Measurements from ENCODE around the gene NOTCH2.

The NOTCH2 gene

DNA sequence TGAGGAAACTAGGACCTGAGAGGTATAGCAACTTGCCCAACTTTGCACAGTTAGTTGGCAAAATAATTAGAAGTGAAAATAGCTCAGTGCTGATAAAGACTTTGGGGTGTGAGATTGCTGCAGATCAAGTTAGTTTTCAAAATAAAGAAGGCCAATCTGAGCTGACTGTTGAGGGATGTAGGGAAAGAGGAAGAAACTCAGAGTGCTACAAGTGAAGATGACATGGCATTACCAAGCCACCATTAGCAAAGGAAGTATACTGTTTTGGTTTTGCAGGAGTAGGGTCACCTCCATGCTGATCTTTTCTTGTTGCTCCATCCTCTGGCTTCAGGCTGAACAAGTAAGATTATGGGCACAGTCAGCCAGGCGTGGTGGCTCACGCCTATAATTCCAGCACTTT is 94.5 kb downstream of the NOTCH2 start:
- DNase-seq (ENCODE audit: low read depth in 3 of 3) = no peak

DNA sequence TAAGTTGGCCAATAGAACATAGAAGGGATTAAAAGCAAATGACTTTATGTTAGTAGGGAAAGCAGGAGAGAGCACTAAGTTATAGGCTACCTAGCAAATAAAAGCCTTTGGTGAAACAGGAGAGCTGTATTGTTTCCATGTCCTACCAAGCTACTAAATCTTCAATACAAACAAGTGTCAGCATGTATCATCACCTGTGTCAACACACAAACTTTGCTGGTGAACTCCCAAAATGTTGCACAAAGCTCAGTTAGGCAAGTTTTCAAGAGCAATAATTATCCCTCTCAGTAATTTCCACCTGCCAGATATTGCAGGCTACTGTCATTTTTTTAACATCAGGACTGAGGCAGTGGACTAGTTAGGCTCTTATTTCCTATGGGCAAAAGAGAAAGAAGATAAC is 95.4 kb downstream of the NOTCH2 start:
- no peak for DNase-seq (ENCODE audit: low read depth in 3 of 3)

DNA sequence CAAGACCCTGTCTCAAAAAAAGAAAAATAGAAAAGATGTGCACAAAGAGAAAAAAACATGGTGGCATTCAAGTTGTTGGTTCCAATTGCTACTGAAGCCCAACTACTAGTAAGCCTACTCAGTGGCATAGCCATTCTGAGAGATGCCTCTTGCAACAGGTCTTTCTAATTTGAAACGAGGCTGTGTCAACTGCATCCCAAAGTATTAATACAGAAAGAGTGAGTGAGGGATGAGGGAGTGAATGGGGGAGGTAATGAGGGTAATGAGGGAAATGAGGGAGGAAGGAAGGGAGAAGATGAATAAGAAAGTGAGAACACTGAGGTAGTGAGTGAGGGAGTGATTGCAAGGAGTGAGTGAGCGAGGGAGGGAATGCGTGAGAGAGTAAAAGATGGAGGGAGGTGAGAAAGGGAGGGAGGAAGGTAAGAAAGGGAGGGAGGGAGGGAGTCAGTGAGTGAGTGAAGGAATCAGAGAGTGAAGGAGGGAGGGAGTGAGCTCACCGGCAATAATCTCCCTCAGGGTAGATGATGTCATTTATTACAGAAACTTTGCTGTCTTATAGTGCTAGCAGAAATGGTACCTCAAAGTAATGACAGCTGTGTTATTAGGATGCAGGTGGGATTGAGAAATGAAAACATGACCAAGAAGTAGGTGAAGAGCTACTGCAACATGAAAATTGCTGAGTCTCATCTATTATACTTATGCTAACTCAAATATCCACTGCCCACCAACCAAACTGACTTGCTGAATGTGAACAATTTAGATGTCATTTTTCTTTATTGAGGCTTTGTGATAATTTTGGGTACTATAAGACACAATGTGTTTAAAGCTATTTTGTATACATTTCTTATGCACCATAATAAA is 97.5 kb downstream of the NOTCH2 start:
- DNase-seq (ENCODE audit: low read depth in 3 of 3) = no peak

DNA sequence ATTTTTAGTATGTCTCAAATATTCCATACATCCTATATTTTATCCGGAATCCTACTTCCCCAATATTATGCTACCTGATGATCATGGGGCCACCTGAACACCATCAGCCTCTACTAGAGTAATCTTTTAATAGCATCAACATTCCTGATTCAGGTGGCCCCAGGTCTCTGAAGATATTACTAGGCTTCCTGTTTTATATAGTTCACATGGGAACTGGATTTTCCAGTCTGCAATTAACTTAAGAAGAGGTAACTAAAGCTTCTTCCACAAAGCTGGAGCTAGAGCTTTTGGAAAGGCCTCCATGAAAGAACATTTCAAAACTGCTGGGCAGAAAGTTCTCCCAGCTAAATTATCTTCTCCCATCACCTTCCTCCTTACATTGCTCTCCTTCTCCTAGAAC is 100.9 kb downstream of the NOTCH2 start:
- no peak for DNase-seq (ENCODE audit: low read depth in 3 of 3)

DNA sequence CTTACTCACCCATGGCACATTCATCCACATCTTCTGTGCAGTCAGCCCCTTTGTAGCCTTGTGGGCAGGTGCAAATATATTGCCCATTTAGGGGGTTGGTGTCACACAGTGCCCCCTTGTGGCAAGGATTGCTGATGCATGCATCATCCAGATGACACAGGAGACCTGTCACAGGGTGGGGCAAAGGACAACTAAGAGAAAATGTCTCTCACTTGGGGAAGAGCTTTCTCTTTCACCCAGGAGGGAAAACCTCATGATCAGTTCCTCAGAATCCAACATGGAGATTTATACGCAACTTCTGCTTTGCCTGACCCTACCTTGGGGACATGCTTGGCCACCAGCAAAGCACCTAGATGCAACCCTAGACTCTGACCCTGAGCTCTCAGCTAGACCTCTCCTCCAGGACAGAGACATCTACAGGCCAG is 101.4 kb downstream of the NOTCH2 start:
- DNase-seq (ENCODE audit: low read depth in 3 of 3) = peak; percentile 55 to 76 (median 66)

DNA sequence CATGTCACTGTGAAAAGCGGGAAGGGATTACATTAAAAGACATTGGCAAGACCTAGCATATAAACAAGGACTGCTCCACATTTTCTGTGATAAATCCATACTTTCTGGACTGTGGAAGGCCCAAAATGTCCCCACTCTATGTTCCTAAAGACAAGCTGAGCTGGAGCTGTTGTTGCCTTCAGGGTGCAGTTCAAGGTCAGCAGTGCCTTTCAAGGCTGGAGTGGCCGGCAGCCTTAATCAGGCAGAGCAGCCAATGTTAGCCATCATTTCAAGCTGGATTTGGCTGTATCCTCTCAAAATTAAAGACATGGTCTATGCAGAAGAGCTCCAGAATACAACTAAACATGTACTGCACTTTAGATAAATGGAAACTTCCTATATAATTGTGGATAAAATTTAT is 102.8 kb downstream of the NOTCH2 start:
- no peak for DNase-seq (ENCODE audit: low read depth in 3 of 3)

DNA sequence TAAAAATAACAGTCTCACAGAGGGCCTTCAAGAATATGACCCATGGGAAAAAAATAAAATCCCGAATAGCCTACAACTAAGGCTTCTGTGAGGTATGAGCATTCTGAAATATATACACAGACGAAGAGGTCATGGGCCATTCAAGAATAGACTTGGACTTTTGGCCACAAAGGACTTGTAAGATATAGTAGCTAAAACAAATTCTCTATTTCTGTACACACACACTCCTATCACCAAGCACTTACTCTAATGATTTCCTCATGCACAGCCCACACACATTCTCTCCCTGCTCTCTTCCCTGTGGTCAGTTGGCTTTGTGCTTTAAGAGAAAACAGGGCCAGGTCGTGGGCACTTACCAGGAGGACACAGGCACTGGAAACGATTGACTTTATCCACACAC is 103.4 kb downstream of the NOTCH2 start:
- DNase-seq (ENCODE audit: low read depth in 3 of 3) = no peak

DNA sequence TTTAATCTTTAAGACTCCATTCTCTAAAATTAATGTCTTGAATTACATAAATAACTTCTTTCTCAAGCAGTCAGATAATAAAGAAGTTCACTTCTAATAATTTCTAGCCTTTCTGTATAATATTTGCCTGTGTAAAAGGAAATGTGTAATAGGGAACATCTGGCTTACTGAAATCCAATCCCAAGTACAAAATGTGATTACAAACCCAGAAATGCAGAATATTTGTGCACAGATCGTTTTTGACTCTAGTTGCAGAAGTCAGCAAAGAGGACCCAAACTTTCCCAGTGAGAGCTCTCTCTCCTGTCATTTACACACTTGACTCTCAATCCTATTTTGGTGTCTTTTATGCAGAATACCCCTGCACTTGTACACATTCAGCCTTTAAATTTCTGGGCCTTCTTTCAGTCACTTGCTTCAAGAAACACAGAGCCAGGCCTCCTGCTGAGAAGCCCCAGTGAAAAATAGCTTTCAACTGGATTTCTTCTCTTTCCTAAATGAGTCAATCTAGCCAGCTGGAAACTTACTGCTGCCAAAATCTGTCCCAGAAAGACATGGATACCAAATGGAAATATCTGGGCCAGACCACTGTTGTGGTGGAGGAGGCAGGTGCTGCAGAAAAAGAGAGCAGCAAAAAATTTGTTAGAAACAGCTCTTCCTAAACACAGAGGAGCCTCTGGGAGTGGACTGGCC is 104.6 kb downstream of the NOTCH2 start:
- DNase-seq (ENCODE audit: low read depth in 3 of 3) = no peak

DNA sequence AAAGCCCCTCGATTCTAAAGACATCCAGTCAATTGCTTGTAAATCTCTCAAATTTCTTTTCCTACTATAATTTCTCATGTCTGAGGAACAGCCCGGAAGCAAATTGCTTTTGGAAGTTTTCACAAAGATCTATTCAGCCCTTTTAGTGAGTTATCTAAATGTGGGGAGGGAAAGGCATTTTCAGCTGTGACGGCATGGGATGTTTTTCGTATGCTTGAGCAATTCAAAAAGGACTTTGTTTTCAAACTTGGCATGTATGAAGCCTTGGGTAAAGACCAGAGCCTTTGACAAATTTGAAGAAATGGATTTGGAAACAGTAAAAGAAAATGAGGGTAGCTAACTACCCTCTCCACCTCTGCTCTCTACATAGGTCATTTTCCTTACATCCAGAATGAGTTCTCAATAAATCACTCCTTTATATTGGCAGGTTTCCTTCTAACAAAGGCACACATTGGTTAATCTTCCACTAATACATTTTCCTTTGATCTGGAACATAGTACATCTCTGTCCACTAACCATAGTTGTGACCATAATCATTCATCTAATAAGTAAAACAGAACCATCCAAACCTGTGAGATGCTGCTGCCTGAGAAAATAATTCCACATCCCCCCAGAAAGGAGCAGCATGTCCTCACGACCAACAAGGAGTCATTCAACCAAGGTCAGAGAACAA is 107.0 kb downstream of the NOTCH2 start:
- no peak for DNase-seq (ENCODE audit: low read depth in 3 of 3)

DNA sequence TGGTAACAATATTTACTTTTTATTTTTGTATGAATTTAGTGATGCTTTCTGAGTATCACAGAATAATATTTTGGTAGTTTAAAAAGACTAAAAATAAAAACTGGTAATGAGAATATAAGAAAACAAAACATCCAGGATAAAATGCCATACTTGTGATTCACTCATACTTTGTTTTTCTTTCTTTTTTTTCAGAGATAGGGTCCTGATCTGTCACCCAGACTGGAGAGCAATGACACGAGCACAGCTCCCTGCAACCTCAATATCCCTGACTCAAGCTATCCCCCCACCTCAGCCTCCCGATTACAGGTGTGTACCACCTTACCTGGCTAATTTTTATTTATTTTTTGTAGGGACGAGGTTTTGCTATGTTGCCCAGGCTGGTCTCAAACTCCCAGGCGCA is 109.0 kb downstream of the NOTCH2 start:
- no peak for DNase-seq (ENCODE audit: low read depth in 3 of 3)

DNA sequence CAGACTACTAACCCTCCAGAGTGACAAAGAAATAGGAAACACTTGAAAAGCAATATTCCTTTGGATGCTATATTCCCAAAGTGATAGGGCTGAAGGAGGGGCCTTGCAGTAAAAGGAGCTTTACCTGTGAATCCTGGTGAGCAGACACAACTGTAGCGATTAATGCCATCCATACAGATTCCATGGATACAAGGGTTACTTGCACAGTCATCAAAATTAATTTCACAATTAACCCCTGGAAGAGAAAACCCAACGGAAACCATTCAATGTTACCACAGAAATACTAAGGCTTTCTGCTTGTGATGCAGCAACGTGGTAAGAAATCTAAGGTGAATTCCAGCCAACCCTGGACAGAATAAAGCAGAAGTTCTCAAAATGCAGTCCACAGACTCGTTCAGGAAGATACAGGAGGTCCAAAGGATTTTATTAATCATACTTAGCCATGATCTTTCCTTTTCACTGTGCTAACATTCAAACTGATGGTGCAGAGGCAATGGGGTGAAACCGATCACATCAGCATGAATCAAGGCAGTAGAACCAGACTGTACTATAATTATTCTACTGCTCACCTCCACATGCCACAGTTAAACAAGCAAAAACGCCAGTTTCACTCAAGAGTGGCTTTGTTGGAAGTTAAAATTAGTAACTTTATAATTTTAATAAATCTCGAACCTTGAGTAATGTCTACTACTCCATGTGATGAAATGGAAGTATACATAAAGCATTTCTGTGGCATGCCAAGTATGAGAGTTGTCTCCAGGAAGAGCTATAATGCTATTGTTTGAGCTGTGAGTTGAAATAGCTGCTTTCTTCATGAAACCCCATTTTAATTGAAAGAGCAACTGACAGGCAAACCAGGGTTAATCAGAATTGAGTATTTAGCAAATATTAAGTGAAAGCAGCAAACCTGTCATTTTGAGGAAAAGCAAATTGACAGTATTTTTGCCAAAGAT is 109.9 kb downstream of the NOTCH2 start:
- no peak for DNase-seq (ENCODE audit: low read depth in 3 of 3)

DNA sequence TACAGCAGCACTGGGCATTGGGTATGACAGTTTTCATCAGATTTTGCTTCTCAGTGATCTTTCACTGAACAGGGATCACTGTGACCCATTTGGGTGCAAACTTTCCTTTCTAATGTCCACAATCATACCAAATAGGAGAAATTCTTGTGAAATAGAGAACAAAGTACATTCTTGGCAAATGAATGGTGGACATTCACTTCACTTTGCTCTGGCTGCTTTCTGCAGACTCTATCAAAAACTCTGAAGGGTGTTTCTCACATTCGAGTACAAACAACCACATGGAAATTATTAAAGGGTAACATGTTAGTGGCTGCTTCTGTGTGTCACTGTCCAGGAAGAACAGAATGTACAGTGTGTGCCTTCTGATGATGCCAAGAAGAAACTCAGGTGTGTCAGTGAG is 111.2 kb downstream of the NOTCH2 start:
- no peak for DNase-seq (ENCODE audit: low read depth in 3 of 3)

DNA sequence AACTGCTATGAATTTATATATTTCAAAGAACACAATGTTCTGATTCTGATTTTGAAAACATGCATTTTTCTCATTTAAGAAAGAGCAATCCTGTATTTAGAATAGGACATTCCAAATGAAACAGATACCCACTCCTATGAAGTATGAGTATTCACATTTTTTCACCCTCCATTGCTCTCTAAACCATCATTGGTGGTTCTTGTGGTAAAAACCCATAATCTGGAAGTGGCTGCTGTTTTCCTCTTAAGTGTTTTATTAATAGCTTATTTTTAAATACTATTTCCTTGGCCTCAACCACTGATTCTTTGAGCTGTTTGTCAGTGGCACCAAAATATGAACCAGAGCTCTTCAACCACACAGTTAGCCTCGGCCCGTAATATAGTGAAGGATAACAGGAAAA is 113.2 kb downstream of the NOTCH2 start:
- DNase-seq (ENCODE audit: low read depth in 3 of 3) = no peak

DNA sequence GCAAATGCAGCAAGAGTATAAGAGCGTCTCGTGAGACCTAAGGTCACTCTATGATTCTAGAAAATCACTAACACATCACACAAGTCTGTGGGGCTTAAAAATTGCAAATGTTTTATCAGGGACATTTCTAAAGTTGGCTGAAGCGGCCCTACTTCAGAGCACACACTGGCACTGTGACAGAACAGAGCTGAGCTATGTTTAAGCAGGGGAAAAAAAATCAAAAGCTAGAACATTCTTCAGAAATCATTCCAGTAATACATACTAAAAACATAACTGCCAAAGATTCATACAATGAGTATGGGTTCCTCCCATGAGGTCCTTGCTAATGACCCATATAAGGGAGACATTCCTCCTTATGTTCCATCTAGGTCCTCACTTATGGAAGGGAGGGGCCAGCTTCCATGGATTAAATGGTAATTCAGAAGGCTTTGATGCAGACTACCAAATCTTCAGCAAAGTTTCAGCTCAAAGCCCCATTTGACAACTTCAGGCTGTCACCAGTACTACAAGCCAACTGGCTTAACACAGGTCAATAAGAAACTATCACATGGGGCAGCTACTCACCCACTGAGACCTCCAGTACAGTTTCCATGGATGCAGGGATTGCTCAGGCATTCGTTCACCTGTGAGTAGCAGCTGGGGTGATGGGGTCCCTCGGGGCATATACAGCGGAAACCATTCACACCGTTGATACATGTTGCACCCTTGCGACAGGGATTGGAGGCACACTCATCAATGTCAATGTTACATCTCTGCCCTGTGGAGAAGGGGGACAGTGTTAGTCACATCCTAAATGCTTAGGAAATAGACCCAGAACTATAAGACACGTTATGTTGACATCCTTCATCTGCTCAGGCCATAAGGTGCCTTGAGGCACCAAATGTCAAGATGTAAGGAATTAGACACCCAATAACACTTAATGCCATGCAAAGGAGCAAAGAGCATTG is 114.7 kb downstream of the NOTCH2 start:
- DNase-seq (ENCODE audit: low read depth in 3 of 3) = no peak

DNA sequence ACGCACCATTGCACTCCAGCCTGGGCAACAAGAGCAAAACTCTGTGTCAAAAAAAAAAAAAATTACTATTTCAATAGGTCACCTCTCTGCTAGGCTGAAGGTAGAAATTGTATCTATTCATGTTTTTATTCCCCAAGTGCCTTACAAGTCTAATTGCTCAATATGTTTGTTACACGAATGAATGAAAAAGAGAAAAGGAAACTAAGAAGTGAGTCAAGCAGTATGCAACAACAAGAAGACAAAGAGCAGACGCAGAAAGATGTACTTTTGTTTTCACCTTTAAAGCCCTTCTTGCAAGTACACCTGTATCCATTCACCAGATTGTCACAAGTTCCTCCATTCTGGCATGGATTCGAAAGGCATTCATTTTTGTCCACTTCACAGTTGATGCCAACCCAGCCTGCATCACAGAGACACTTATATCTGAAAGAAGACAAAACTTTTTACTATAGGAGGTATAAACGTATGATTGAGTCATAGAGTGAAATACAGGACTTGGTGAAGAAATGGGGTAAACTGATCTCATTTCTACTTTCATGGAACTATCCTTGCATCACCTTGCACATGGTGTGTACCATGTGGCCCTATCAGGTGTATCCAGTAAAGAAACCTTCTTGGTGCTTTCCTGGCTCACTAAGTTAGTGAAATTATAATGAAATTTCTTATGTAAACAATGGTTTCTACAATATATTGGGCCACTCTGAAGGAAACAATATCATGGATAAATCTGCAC is 116.0 kb downstream of the NOTCH2 start:
- no peak for DNase-seq (ENCODE audit: low read depth in 3 of 3)

DNA sequence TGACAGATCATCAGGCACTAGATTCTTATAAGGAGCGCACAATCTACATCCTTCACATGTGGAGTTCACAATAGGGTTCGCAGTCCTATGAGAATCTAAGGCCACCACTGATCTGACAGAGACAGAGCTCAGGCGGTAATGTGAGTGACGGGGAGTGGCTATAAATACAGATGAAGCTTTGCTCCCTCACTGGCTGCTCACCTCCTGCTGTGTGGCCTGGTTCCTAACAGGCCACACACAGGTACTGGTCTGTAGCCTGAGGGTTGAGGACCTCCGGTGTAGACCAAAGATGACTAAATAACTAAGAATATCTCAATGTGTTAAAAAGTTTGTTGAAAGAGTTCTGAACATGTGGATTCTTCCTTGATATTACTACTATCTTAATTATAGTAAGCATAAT is 117.0 kb downstream of the NOTCH2 start:
- no peak for DNase-seq (ENCODE audit: low read depth in 3 of 3)

DNA sequence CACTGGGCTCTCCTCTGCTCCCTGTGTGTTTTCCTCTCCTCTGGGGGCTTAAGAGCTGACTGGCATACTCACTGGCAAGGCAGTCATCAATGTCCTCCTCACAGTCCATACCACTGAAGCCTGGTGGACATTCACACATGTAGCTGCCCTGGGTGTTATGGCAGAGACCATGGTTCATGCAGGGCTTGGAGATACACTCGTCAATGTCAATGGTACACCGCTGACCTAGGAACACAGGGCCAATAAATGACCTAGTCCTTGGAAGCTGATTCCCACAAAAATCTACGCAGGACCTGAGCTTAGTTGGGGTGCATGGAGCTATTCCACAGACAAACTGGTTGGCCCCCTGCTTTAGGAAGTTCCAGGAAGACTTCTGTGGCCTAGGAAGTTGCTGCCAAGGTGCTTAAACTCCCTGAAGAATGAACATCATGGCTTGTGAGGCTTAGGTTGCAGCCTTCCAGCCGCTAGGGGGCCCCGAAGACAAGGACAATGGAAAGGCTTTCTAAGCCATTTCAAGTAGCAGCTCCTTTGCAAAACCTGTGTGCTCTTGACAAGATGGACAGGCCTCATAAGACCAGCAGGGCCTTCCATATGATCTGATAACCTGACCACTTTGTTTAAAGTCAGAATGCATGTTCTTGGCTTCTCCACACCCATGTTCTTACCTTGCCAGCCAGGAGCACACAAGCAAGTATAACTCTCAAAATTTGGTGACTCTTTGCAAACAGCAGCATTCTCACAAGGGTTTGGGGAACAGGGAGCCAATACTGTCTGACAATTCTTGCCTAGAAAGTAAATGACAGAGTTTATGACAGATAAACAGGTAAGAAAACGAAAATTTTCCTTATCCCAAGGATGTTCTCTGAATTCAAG is 120.9 kb downstream of the NOTCH2 start:
- DNase-seq (ENCODE audit: low read depth in 3 of 3) = peak; percentile 48 to 72 (median 64)

DNA sequence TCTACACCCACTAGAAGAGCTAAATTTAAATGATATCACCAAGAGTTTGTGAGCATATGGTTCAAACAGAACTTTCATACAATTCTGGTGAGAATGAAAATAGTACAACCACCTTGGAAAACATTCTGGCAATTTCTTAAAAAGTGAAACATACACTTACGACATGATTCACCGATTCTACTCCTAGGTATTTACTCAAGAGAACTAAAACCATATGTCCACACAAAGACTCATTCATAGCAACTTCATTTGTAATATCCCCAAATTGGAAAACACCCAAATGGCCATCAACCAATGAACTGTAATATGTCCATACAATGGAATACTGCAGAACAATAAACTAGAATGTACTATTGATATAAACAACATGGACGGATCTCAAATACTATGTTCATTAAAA is 122.0 kb downstream of the NOTCH2 start:
- no peak for DNase-seq (ENCODE audit: low read depth in 3 of 3)

DNA sequence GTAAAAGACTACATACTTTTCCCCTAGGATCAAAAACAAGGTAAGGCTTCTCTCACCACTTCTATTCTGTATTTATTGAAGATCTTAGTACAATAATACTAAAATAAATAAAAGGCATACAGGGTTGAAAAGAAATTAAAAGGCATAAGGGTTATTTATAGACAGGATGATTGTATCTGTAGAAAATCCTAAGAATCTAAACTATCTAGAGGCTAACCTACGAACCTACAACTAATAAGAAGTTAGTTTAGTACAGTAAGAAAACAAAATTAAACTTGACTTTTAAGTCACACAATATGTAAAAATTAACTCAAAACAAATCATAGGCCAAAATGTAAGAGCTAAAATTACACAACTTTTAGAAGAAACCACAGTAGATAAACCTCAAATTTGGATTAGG is 122.7 kb downstream of the NOTCH2 start:
- DNase-seq (ENCODE audit: low read depth in 3 of 3) = no peak
